Endothelial cell of umbilical vein (primary cell): Measurements from ENCODE around the gene INPP5A. TPM values are rescaled to one million over a fixed set of nuclear protein-coding genes. Genes with fewer than 3 reads are reported as not detected.
"Not testable (repeated sequence)": the region's sequence is repeated elsewhere in the genome, so short reads cannot be mapped to it uniquely, and the experiment has no call there.

ENCODE experiments used
- BruUV-seq: library from RNA; stranded (reverse); fragments of 400-500 nt; replicated peaks from 2 replicates; lab custom pipeline; 2021; lab: Mats Ljungman, UMichigan
- CTCF ChIA-PET: fragments of 300-600, 350-600 bp; sonication (Branson Sonifier 250); formaldehyde crosslinking; loops from one replicate; lab custom pipeline; 2021; ENCODE audit warnings: antibody characterized with exemption, inconsistent platforms; lab: Charles Lee
- POLR2A ChIA-PET: fragments of 300-600, 350-600 bp; sonication (Branson Sonifier 250); formaldehyde crosslinking; loops from one replicate; lab custom pipeline; 2021; ENCODE audit warnings: antibody characterized with exemption, inconsistent platforms; lab: Charles Lee
- DNase-seq: peaks from one replicate; pipeline ENCODE4 v3.0.0-alpha.2; 2011; ENCODE audit warnings: low read depth, low spot score
- FAIRE-seq: peaks from 2 replicates; lab custom pipeline; 2011; peaks lifted over from hg19 to GRCh38; lab: Jason Lieb, UNC
- H2AFZ ChIP-seq: 2 replicates; pipeline ENCODE4 v1.6.0; 2012; ENCODE audit warnings: low read depth, low read length, control low read depth, inconsistent platforms
- H3K27ac ChIP-seq: 2 replicates; pipeline ENCODE4 v1.5.1; 2011; ENCODE audit warnings: low read depth, mild to moderate bottlenecking, control low read depth, low read length, moderate library complexity; ENCODE audit not compliant: insufficient read depth
- H3K27me3 ChIP-seq, 2 experiments: 2 replicates each; pipeline versions ENCODE4 v1.6.0 to v1.6.1; 2011; ENCODE audit warnings: low read length in 2 of 2, mixed read lengths in 1 of 2; ENCODE audit not compliant: control insufficient read depth in 2 of 2, insufficient read depth in 2 of 2
- H3K36me3 ChIP-seq, 2 experiments: 2 replicates in 1 of 2; 3 replicates in 1 of 2; pipeline ENCODE4 v1.5.1; 2011; ENCODE audit warnings: low read length in 2 of 2, mild to moderate bottlenecking in 1 of 2, moderate library complexity in 1 of 2; ENCODE audit not compliant: control insufficient read depth in 2 of 2, insufficient read depth in 2 of 2; ENCODE audit errors: extremely low read depth in 1 of 2
- H3K4me1 ChIP-seq: 3 replicates; pipeline ENCODE4 v1.5.1; 2011; ENCODE audit warnings: mild to moderate bottlenecking, low read length; ENCODE audit not compliant: control insufficient read depth, insufficient read depth; ENCODE audit errors: extremely low read depth
- H3K4me2 ChIP-seq: 2 replicates; pipeline ENCODE4 v1.6.1; 2011; ENCODE audit warnings: low read length, control low read depth, mixed read lengths; ENCODE audit not compliant: insufficient read depth
- H3K4me3 ChIP-seq, 3 experiments: fragments of 200-600 bp in 1 of 3; sonication (generic), shearing (Covaris generic) in 1 of 3; replicated peaks in 1 of 3; 2 replicates each; pipeline ENCODE4 v1.5.1; 2011 to 2016; ENCODE audit warnings: control low read depth in 3 of 3, low read length in 3 of 3, mild to moderate bottlenecking in 2 of 3, inconsistent platforms in 1 of 3, low read depth in 1 of 3, moderate library complexity in 1 of 3; ENCODE audit not compliant: insufficient read depth in 1 of 3
- H3K79me2 ChIP-seq: 2 replicates; pipeline ENCODE4 v1.6.0; 2012; ENCODE audit warnings: low read length, inconsistent platforms; ENCODE audit not compliant: control insufficient read depth, insufficient read depth
- H3K9ac ChIP-seq: replicated peaks from 2 replicates; pipeline ENCODE3; 2011; ENCODE audit warnings: low read length, control low read depth; ENCODE audit not compliant: insufficient read depth; ENCODE audit errors: extremely low read depth
- H3K9me1 ChIP-seq: replicated peaks from 3 replicates; pipeline ENCODE4 v1.6.0; 2011; ENCODE audit warnings: mild to moderate bottlenecking, low read length; ENCODE audit not compliant: control insufficient read depth, insufficient read depth; ENCODE audit errors: extremely low read depth
- H3K9me3 ChIP-seq: replicated peaks from 2 replicates; pipeline ENCODE4 v1.5.1; 2012; ENCODE audit warnings: low read length, inconsistent platforms; ENCODE audit not compliant: control insufficient read depth, insufficient read depth
- H4K20me1 ChIP-seq: replicated peaks from 2 replicates; pipeline ENCODE3; 2011; ENCODE audit warnings: mild to moderate bottlenecking, low read length; ENCODE audit not compliant: control insufficient read depth, insufficient read depth; ENCODE audit errors: extremely low read depth
- CTCF ChIP-seq, 2 donors: IDR thresholded peaks; 1 replicate in 1 of 2; 2 replicates in 1 of 2; pipeline ENCODE4 v1.5.1; 2011; ENCODE audit warnings: low read length in 2 of 2, mild to moderate bottlenecking in 2 of 2, moderate library complexity in 2 of 2, control low read depth in 1 of 2, inconsistent platforms in 1 of 2, low read depth in 1 of 2; ENCODE audit not compliant: insufficient read depth in 1 of 2; ENCODE audit errors: extremely low read depth in 1 of 2
- EZH2 ChIP-seq: IDR thresholded peaks from 2 replicates; pipeline ENCODE4 v1.6.1; 2012; ENCODE audit warnings: borderline replicate concordance, low read depth, mild to moderate bottlenecking, moderate library complexity, low read length, inconsistent platforms; ENCODE audit not compliant: severe bottlenecking
- FOS ChIP-seq: IDR thresholded peaks from 2 replicates; pipeline ENCODE4 v1.6.1; 2011; ENCODE audit warnings: mild to moderate bottlenecking, low read length, moderate library complexity, borderline replicate concordance; ENCODE audit not compliant: insufficient read depth
- GATA2 ChIP-seq: IDR thresholded peaks from 2 replicates; pipeline ENCODE4 v1.7.0; 2011; ENCODE audit warnings: low read depth, mild to moderate bottlenecking, moderate library complexity, mixed read lengths, low read length; ENCODE audit not compliant: insufficient read length, insufficient read depth
- JUN ChIP-seq: IDR thresholded peaks from 2 replicates; pipeline ENCODE4 v1.6.1; 2011; ENCODE audit warnings: borderline replicate concordance, low read depth; ENCODE audit not compliant: insufficient read length, insufficient read depth
- MAX ChIP-seq: IDR thresholded peaks from 2 replicates; pipeline ENCODE4 v1.6.1; 2011; ENCODE audit not compliant: insufficient read depth, insufficient read length
- MYC ChIP-seq: IDR thresholded peaks from one replicate; pipeline ENCODE4 v1.6.1; 2011; ENCODE audit warnings: mild to moderate bottlenecking, low read depth, low read length
- POLR2A ChIP-seq: IDR thresholded peaks from 2 replicates; pipeline ENCODE4 v1.6.1; 2012; ENCODE audit warnings: low read depth, mild to moderate bottlenecking, control low read depth, low read length
- POLR2AphosphoS5 ChIP-seq: IDR thresholded peaks from 2 replicates; pipeline ENCODE4 v1.6.1; 2012; ENCODE audit warnings: low read depth, mild to moderate bottlenecking, control low read depth, low read length, moderate library complexity; ENCODE audit not compliant: insufficient read depth
- dilution Hi-C: fragments of 300-500 bp; cut with MboI; formaldehyde crosslinking; loops from one replicate; pipeline ENCODE4 v1.15.0; 2019; ENCODE audit warnings: low sequenced_read_pairs; ENCODE audit not compliant: extremely low pct_ligation_motif_present
- intact Hi-C: fragments of 100-400 bp; cut with micrococcal nuclease; formaldehyde crosslinking; loops from one replicate; pipeline ENCODE4 v1.10.0; 2022
- polyA plus RNA-seq, 4 experiments: library from polyadenylated mRNA; depleted of rRNA in 3 of 4; stranded (reverse) in 3 of 4; unstranded in 1 of 4; fragments of >200 nt; gene quantifications; 2 replicates each; pipeline versions ENCODE4 v1.2.1 to v1.2.3, GENCODE V29; 2011 to 2012; ENCODE audit warnings: missing spikeins in 1 of 4
- total RNA-seq: library from RNA; stranded (reverse); gene quantifications from 2 replicates; pipeline ENCODE4 v1.2.3, GENCODE V29; 2021

INPP5A gene
- total and polyA plus RNA-seq, 2 donors (not counting 3 experiments of a cell fraction or from before 2014, with no cell fraction given): 22.9 to 33.2 TPM

GRCh38 chr10:132489704-132490534, 47.7 kb upstream of the INPP5A start:
- Histone ChIP-seq H3K4me2 (no peak overlapping the region), H3K4me3 (no peak overlapping the region), H3K79me2 (no peaks in the 10 kb centered on the region), H3K9me1 (no peaks in the 10 kb centered on the region), H3K27ac (no peak overlapping the region), H4K20me1 (no peaks in the 10 kb centered on the region), H3K4me1 (no peaks in the 10 kb centered on the region), H3K9ac (no peak overlapping the region), H3K27me3 (no peaks in the 10 kb centered on the region), H2AFZ (no peak overlapping the region), H3K9me3 (no peaks in the 10 kb centered on the region), H3K36me3 (no peaks in the 10 kb centered on the region)
- dilution Hi-C loops: no loop called here
- CTCF ChIA-PET: no interaction called here
- TF ChIP-seq POLR2A (no peak), JUN (no peak), EZH2 (no peak), MAX (no peak), POLR2AphosphoS5 (no peak), GATA2 (no peak), MYC (no peak), CTCF (IDR thresholded peaks at IDR 0.05; ENCODE audit: extremely low read depth in 1 of 2, insufficient read depth in 1 of 2, low read depth in 1 of 2, low read length in 2 of 2) (no peak), FOS (no peak)
- FAIRE-seq (no peak), DNase-seq (no peak)
- POLR2A ChIA-PET: no interaction called here
- no TSS peak for BruUV-seq
- intact Hi-C loops: no loop called here

DNA sequence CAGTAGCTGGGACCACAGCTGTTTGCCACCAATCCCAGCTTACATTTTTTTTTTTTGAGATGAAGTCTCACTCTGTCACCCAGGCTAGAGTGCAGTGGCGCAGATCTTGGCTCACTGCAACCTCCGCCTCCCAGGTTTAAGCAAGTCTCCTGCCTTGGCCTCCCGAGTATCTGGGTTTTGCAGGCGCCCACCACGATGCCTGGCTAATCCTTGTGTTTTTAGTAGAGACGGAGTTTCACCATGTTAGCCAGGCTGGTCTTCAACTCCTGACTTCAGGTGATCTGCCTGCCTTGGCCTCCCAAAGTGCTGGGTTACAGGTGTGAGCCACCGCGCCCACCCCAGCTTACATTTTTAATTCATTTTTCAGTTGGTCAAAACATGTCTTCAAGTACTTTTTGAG, 46.1 kb upstream of the INPP5A start:
- H3K9me1 ChIP-seq, H3K36me3 ChIP-seq, DNase-seq, H3K27ac ChIP-seq, H2AFZ ChIP-seq, dilution Hi-C loops, H3K4me1 ChIP-seq, intact Hi-C loops, FAIRE-seq, H4K20me1 ChIP-seq, H3K79me2 ChIP-seq, H3K9me3 ChIP-seq, CTCF ChIA-PET, H3K9ac ChIP-seq, BruUV-seq, POLR2A ChIA-PET, H3K4me3 ChIP-seq, H3K27me3 ChIP-seq, H3K4me2 ChIP-seq: not testable (repeated sequence)
